NCI-H460 (cell line): Measurements from ENCODE around the gene MAL. TPM values are rescaled to one million over a fixed set of nuclear protein-coding genes. Genes with fewer than 3 reads are reported as not detected.
"Not testable (repeated sequence)": the region's sequence is repeated elsewhere in the genome, so short reads cannot be mapped to it uniquely, and the experiment has no call there.

Experiments
- DNase-seq: peaks from one replicate; pipeline ENCODE4 v3.0.0-alpha.2; 2016; ENCODE audit warnings: low read depth; ENCODE audit errors: extremely low read depth
- total RNA-seq: library from RNA; depleted of rRNA; stranded (reverse); fragments of >200 nt; shearing (Covaris generic); gene quantifications from 2 replicates; pipeline ENCODE4 v1.2.3, GENCODE V29; 2014

MAL gene
- total RNA-seq, 1 experiment from 2014 or later = not detected

DNA sequence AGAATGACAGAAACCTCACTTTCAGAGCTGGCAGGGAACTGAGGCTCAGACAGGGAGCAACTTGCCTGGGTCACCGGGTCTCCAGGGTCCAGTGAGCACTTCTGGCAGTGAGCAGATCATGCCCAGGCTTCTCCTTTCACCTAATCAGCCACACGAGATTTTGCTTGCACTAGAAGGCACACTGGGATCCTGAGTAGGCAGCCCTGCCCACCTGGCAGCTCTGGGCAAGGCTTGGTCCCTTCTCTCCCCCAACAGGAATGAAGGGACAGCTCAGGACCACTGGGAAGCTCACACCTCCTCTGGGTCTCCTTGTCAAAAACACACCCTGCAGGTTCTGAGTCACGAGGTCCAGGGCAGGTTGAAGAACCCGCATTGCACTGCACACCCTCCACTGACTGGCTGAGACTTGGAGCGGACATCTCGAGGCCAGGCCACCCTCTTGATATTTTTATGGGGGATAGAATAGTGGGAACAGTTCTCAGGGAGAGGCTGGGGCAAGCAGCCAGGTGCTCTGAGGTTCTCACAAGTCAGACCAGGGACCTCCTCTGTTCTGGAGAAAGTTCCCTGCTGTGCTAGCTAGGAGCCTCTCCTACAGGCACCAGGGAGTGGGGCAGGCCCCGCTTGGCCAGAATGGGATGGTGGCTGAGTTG is 5.7 kb downstream of the MAL start:
- no peak for DNase-seq

DNA sequence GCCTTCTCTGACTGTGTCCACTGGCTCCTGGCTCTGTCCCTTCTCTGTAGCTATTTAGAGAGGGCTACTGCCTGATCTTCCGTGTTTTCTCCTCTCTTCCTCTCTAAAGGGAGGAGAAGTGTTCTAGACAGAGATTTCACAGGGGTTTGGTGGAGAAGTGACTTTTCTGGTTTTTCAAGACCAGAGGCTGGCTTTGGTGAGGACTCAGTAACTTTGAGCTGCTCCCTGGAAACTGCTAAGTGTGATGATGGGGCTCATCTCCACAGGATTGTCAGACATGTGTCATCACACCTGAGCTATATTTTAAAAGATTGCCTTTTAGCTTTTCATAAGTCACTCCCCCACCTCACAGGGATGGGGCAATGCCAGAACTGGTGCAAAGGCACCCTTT is 6.2 kb downstream of the MAL start:
- no peak for DNase-seq

DNA sequence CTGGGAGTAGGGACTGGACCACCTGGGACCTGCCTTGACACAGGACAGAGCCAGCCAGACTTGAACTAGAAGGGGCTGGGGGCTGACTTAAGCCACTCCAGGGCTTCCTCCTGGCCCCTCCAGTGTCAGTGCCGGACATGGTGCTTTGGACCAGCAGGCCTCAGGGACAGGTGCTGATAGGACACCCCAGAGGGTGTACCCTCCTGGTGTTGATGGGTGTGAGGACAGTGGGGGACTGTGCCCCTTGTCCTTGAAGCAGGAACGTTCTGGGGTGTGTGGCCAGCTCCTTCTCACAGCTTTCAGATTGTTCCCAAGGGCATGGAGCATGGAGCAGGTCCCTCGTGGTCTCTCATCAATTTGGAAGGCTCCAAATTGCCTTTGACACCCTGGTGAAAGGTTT is 6.8 kb downstream of the MAL start:
- no peak for DNase-seq

DNA sequence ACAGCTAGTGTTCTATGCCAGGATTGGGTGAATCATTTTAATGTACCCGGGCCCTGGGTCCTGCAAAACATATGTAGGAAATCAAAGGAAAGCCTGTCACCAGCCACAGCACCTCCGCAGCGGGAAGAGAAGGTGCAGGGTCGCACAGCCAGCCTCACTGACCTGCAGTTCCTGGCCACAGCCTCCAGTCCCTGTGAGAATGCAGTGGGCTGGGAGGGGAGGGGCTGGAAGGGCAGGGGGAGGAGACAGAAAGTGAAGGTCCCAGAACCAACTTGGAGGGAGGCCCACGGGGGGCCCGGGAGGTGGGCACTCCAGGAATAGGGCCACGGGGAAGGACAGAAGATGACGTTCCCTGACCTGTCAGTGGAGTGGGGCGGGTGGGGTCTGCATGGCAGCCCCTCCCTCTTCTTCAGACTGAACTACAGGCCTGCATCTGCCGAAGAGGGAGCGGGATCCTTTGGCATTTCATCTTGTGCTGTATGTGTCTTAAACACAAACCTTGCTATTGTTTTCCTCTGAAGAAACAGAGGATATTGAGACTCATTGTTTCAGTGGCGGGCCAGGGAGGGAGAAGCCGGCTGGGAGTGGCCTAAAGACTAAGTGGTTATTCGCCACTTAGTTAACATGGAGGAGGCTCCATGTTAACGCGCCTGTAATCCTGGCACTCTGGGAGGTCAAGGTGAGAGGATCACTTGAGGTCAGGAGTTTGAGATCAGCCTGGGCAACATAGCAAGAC is 7.5 kb downstream of the MAL start:
- DNase-seq = no peak

DNA sequence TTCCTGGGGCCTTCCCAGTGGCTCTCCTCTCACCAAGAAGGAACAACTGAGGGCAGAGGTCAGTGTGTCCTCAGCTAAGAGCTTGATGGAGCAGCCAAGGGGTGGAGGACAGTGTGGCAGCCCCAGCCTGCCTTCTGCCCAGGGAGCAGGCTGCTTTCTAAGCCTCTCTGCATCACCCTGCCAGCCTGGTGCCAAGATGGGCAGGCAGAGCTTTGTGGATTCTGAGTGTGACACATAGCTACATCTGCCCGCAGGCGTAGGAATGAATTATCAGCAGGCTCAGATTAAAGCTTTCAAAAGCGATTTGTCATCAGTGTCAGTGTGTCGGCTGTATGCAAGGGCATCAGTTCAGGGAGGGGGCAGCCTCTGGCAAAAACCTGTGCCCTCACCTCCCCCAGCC is 8.7 kb downstream of the MAL start:
- no peak for DNase-seq

DNA sequence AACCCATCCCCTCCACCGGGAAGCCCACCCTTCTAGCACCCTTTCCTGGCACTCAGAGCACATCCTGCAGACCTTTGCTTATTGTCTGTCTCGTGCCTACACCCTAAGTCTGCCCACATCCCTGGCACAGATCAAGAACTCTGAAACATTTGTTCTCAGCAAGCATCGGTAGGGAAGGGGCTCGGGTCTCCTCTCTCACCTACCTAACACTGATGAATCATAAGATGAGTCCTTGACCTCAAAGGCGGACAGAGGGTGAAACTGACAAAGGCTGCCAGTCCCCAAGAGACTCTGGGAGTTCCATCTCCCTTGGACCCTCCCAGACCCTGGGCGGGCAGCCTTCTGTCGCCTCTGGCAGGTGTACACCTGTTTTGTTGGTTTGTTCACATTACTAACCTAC is 9.3 kb downstream of the MAL start:
- no peak for DNase-seq

DNA sequence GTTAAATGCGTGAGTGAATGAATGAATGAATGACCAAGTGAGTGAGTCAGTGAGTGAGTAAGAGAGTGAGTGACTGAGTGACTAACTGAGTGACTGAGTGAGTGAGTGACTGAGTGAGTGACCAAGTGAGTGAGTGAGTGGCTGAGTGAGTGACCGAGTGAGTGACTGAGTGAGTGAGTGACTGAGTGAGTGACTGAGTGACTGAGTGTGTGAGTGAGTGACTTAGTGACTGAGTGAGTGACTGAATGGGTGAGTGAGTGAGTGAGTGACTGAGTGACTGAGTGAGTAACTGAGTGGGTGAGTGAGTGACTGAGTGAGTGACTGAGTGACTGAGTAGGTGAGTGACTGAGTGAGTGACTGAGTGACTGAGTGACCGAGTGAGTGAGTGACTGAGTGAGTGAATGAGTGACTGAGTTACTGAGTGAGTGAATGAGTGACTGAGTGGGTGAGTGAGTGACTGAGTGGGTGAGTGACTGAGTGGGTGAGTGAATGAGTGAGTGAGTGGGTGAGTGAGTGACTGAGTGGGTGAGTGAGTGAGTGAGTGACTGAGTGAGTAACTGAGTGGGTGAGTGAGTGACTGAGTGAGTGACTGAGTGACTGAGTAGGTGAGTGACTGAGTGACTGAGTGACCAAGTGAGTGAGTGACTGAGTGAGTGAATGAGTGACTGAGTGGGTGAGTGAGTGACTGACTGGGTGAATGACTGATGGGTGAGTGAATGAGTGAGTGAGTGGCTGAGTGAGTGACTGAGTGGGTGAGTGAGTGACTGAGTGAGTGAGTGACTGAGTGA is 11.3 kb downstream of the MAL start:
- DNase-seq = no peak

DNA sequence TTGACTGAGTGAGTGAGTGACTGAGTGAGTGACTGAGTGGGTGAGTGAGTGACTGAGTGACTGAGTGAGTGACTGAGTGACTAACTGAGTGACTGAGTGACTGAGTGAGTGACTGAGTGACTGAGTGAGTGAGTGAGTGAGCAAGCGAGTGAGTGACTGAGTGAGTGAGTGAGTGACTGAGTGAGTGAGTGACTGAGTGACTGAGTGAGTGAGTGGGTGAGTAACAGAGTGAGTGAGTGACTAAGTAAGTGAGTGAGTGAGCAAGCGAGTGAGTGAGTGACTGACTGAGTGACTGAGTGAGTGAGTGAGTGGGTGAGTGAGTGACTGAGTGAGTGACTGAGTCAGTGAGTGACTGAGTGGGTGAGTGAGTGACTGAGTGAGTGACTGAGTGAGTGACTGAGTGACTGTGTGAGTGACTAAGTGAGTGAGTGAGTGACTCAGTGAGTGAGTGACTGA is 11.9 kb downstream of the MAL start:
- no peak for DNase-seq

DNA sequence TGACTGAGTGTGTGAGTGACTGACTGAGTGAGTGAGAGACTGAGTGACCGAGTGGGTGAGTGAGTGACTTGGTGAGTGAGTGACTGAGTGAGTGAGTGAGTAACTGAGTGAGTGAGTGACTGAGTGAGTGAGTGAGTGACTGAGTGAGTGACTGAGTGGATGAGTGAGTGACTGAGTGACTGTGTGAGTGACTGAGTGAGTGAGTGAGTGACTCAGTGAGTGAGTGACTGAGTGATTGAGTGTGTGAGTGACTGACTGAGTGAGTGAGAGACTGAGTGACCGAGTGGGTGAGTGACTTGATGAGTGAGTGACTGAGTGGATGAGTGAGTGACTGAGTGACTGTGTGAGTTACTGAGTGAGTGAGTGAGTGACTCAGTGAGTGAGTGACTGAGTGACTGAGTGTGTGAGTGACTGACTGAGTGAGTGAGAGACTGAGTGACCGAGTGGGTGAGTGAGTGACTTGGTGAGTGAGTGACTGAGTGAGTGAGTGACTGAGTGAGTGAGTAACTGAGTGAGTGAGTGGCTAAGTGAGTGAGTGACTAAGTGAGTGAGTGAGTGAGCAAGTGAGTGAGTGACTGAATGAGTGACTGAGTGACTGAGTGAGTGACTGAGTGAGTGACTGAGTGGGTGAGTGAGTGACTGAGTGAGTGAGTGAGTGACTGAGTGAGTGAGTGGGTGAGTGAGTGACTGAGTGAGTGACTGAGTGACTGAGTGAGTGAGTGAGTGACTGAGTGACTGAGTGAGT is 12.5 kb downstream of the MAL start:
- DNase-seq = not testable (repeated sequence)

DNA sequence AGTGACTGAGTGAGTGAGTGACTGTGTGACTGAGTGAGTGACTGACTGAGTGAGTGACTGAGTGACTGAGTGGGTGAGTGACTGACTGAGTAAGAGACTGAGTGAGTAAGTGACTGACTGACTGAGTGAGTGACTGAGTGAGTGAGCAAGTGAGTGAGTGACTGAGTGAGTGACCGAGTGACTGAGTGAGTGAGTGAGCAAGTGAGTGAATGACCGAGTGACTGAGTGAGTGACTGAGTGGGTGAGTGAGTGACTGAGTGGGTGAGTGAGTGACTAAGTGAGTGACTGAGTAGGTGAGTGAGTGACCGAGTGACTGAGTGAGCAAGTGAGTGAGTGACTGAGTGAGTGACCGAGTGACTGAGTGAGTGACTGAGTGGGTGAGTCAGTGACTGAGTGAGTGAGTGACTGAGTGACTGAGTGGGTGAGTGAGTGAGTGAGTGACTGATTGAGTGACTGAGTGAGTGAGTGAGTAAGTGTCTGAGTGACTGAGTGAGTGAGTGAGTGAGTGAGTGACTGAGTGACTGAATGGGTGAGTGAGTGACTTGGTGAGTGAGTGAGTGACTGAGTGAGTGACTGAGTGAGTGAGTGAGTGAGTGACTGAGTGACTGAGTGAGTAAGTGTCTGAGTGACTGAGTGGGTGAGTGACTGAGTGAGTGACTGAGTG is 13.3 kb downstream of the MAL start:
- DNase-seq = no peak

DNA sequence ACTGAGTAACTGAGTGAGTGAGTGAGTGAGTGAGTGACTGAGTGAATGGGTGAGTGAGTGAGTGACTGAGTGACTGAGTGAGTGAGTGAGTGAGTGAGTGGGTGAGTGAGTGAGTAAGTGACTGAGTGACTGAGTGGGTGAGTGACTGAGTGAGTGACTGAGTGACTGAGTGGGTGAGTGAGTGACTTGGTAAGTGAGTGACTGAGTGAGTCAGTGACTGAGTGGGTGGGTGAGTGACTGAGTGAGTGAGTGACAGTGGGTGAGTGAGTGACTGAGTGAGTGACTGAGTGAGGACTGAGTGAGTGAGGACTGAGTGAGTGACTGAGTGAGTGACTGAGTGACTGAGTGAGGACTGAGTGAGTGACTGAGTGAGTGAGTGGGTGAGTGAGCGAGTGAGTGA is 13.9 kb downstream of the MAL start:
- DNase-seq = no peak

DNA sequence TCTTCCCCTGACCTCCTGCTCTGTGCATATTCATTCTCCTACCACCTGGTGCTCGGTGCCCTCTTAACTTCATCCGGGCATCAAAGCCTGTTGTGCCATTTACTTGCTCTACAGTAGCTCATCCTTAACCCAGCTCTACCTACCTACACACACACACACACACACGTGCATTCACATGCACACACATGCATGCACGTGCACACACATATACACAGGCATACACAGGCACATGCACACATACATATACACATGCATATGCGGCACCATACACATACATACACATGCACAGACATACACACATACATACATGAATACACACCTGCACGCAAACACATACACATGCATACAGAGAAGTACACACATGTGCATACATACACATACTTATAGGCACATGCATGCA is 14.5 kb downstream of the MAL start:
- no peak for DNase-seq

DNA sequence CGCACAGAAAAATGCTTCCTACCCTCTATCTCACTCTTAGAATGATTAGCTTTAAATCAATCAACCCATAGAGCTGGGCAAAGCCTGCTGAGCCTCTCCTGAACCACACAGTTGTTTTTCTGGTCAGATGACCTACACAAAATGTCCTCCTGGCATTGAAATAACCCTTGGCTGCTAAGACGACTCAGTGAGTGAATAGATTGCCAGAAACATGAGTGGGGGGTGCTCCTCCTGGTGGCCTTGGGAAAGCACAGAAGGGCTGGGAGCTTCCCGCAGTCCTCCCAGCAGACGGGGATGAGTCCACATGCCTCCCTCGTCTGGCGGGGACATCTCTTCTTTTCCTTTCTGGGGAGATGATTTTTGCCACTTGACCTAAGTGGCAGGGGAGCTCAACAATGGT is 14.9 kb downstream of the MAL start:
- no peak for DNase-seq

DNA sequence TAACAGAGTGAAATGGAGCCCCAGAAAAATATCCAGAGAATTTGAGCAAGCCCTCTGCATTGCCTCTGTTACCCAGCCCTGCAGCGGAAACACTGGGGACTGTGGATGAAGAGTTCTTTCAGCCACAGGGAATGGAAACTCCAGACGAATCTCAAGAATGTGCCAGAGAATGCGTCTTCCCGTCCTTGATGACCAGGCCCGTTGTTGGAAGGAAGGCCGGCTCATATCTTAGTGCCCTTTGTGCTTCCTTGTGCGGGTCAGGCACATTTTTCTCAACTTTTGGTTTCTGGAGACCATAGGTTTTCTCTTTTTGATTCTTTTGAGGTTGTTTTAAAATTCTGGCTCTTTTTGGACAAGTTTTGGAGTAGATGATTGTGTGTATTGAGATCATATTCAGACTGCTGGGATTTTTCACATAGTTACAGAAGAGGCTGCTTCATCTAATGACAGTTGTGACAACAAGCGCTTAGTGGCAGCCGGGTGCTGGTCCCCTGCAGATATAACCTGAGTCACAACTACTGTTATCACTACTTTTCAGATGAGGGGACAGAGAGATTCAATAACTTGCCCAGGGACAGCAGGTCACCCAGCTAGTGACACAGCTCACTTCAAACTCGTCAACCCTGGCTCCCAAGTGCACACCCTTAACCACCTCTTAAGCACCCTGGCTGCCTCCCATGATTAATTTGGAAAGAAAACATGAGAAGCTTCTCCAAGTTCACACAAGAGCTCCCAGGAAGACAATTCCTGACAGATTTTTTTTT is 15.7 kb downstream of the MAL start:
- DNase-seq = no peak

DNA sequence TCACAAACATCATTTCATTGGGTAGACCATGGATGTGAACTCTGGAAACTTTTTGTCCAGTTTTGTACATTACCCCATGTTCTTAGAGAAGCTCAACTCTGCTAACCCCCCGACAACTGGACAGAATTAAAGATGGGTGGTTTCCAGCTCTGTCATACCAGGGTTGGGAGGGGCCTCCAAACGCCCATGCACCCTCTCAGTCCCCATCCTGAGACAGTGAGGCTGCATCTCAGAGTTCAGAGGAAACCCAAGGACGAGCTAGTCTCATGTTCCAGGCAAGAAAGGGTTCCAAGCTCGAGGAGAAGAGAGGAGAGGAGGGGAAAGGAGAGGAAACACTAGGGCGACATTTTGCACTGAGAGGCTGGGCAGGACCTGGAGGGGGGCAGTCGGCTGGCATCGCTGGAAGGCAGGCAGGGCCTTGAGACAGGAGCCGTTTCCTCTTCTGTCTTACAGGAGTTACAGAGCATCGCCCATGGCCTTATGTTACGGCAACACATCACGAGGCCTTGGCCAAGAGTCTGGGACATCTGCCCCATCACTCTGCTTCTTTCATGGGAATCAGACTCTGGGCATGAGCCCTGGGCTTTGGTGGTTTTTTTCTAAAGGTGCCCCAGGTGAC is 16.4 kb downstream of the MAL start:
- no peak for DNase-seq

DNA sequence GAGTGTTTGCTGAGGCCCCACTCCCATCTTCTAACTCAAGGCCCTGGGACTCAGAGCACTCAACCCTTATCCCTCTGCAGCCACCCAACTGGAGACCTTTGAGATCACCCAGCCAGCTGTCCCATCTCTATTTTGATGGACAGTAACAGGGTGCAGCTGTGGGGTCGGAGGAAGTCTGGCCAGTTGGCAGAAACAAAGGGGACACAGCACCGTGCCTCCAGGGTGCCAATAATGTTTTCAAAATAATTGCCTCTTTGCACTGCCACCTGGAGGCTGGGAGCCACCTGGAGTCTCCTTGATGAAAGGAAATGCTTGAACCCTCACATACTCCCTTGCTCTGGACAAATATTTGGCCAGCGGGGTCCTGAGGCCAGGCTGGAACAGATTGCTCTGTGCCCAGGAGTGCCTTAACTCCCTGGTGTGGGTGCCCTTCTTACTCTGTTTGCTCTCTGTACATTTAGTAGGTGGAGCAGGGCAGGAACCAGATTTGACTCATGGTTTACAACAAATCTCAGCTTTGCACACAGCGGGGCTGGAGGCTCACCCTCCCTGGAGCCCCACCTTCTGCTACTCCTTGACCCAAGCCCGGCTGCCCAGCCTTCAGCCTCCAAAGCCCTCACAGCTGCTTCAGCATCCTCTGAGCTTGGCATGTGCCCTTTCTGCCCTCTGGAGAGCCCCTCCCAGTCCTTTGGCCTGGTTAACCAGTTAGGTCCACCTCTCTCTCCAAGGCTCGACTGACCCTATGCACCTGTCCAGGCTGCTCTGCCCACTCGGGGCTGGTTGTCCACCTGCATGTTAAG is 17.2 kb downstream of the MAL start:
- DNase-seq = no peak

DNA sequence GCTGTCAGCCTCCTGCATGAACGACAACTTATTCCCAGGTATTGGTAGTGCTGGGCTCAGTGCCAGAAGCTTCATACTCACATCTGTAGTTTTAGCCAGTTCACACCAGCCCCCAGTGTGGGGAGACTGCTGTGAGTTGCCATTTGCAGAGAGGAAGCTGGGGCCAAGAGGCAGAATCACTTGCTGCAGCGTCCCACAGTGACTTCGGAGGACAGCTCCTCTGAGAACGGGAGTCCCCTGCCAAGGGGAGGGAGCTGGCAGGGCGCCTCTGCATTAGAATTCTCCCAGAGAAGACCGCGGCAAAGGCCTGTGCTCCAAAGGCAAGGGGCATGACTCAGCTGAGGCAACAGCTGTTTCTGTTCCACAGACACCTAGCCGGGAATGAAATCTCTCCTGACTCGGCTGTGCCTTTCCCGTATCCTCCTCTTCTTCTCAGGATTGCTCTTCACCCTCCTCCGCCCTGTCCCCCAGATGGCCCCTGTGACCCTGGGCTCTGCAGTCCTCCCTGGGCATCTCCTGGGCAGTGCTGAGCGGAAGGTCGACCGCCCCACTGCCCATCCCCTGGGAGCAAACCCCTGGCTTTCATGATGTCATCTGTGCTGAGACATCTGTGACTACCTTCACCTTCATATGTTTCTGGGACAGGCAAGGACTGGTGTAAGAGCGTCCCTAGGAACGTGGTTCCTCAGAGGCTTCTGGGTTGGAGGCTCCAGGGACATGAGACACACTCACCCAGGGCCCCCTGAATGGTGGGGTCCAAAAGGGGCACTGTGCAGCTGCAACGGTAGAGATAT is 18.0 kb downstream of the MAL start:
- DNase-seq = no peak

DNA sequence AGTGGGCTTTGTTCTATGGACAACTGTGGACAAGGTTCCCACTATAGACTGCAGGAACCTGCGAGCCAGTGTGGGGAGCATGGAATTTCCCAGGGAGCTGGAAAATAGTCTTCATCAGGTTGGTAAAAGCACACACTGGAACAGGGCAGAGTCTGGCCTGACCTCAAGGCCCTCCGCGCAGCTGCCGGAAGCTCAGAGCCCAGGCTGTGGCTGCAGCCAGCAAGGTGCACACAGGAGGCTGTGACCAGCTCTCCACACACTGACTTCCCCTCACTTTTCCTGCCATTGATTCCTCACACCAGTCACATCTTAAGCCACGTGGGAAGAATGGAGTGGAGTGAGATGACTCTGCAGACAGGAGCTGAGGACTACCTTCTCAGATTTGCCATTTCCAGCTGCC is 19.1 kb downstream of the MAL start:
- DNase-seq = no peak
